KMS-11 (cell line): ENCODE results near the gene CFAP410.
"Not testable (repeated sequence)": the region's sequence is repeated elsewhere in the genome, so short reads cannot be mapped to it uniquely, and the experiment has no call there.

Source experiments
- H2AFZ ChIP-seq: fragments of 200-600 bp; sonication (generic); 2 replicates; pipeline ENCODE4 v1.6.1; 2016; ENCODE audit warnings: antibody characterized with exemption, mixed run types, low read depth
- H3K27ac ChIP-seq: fragments of 200-600 bp; sonication (generic); 2 replicates; pipeline ENCODE4 v1.6.1; 2016; ENCODE audit warnings: mild to moderate bottlenecking, mixed run types
- H3K27me3 ChIP-seq: fragments of 200-600 bp; sonication (generic); 2 replicates; pipeline ENCODE4 v1.6.1; 2017; ENCODE audit warnings: mild to moderate bottlenecking, low read depth, mixed run types, moderate library complexity; ENCODE audit not compliant: insufficient read depth
- H3K36me3 ChIP-seq: fragments of 200-600 bp; sonication (generic); 2 replicates; pipeline ENCODE4 v1.6.1; 2017; ENCODE audit warnings: mild to moderate bottlenecking, mixed run types; ENCODE audit not compliant: insufficient read depth
- H3K4me1 ChIP-seq: fragments of 200-600 bp; sonication (generic); 2 replicates; pipeline ENCODE4 v1.6.1; 2016; ENCODE audit warnings: mild to moderate bottlenecking, low read depth, mixed run types; ENCODE audit not compliant: poor library complexity, severe bottlenecking
- H3K4me2 ChIP-seq: fragments of 200-600 bp; sonication (generic); 2 replicates; pipeline ENCODE4 v1.7.0; 2016; ENCODE audit warnings: mild to moderate bottlenecking, mixed run types
- H3K4me3 ChIP-seq: fragments of 200-600 bp; sonication (generic); IDR thresholded peaks from 2 replicates; pipeline ENCODE4 v1.6.1; 2017; ENCODE audit warnings: low read depth, low read length, mixed read lengths; ENCODE audit not compliant: insufficient read depth
- H3K79me2 ChIP-seq: fragments of 200-600 bp; sonication (generic); 2 replicates; pipeline ENCODE4 v1.6.1; 2016; ENCODE audit warnings: low read depth, mixed run types; ENCODE audit not compliant: insufficient read depth
- H3K9ac ChIP-seq: fragments of 200-600 bp; sonication (generic); 2 replicates; pipeline ENCODE4 v1.6.1; 2016; ENCODE audit warnings: mild to moderate bottlenecking, mixed run types
- H4K20me1 ChIP-seq: fragments of 200-600 bp; sonication (generic); 2 replicates; pipeline ENCODE4 v1.6.1; 2016; ENCODE audit warnings: mild to moderate bottlenecking, mixed run types; ENCODE audit not compliant: insufficient read depth
- CTCF ChIP-seq: fragments of 200-600 bp; sonication (generic); conservative IDR thresholded peaks from 2 replicates; pipeline ENCODE4 v1.6.1; 2017; ENCODE audit warnings: low read depth, mild to moderate bottlenecking, antibody characterized with exemption, low read length, moderate library complexity, mixed read lengths

CFAP410 gene

GRCh38 chr21:44347911-44348451 is 8.8 kb upstream of the CFAP410 start:
- H3K4me2 ChIP-seq: no peak overlapping the region
- H4K20me1 ChIP-seq: no peaks in the 10 kb centered on the region
- H3K4me1 ChIP-seq: no peaks in the 10 kb centered on the region
- H3K79me2 ChIP-seq: no peaks in the 10 kb centered on the region
- H3K36me3 ChIP-seq: no peaks in the 10 kb centered on the region
- H3K27me3 ChIP-seq: peaks cover 75% of the 10 kb centered on the region
- H3K4me3 ChIP-seq: no peak overlapping the region
- no peak overlapping the region for H2AFZ ChIP-seq
- no peak overlapping the region for H3K27ac ChIP-seq
- no peak for TF ChIP-seq CTCF
- H3K9ac ChIP-seq: no peak overlapping the region

GRCh38 chr21:44345495-44345894 is 6.3 kb upstream of the CFAP410 start:
- no peak overlapping the region for H2AFZ ChIP-seq
- H3K4me3 ChIP-seq: no peak overlapping the region
- no peaks in the 10 kb centered on the region for H4K20me1 ChIP-seq
- H3K27ac ChIP-seq: no peak overlapping the region
- H3K79me2 ChIP-seq: no peaks in the 10 kb centered on the region
- no peak overlapping the region for H3K9ac ChIP-seq
- H3K4me2 ChIP-seq: no peak overlapping the region
- peaks cover 2% of the 10 kb centered on the region for H3K4me1 ChIP-seq
- no peak for TF ChIP-seq CTCF
- no peaks in the 10 kb centered on the region for H3K36me3 ChIP-seq
- H3K27me3 ChIP-seq: peaks cover 65% of the 10 kb centered on the region; the same call in 1 of the 2 replicates

GRCh38 chr21:44344541-44345183 is 5.5 kb upstream of the CFAP410 start:
- no peaks in the 10 kb centered on the region for H4K20me1 ChIP-seq
- no peaks in the 10 kb centered on the region for H3K36me3 ChIP-seq
- H3K9ac ChIP-seq: no peak overlapping the region
- H3K4me1 ChIP-seq: peaks cover 9% of the 10 kb centered on the region
- no peak overlapping the region for H3K4me3 ChIP-seq
- H2AFZ ChIP-seq: no peak overlapping the region
- H3K79me2 ChIP-seq: no peaks in the 10 kb centered on the region
- no peak for TF ChIP-seq CTCF
- no peak overlapping the region for H3K4me2 ChIP-seq
- H3K27me3 ChIP-seq: peaks cover 65% of the 10 kb centered on the region; the same call in 1 of the 2 replicates
- no peak overlapping the region for H3K27ac ChIP-seq

GRCh38 chr21:44342981-44343380 is 3.8 kb upstream of the CFAP410 start:
- not testable (repeated sequence) for H3K9ac ChIP-seq, H4K20me1 ChIP-seq, H2AFZ ChIP-seq, H3K4me3 ChIP-seq, H3K27ac ChIP-seq, H3K4me2 ChIP-seq, H3K79me2 ChIP-seq, H3K36me3 ChIP-seq
- Histone ChIP-seq H3K27me3 (peaks cover 54% of the 10 kb centered on the region; the same call in 1 of the 2 replicates), H3K4me1 (peaks cover 14% of the 10 kb centered on the region)

GRCh38 chr21:44341726-44342458 is 2.7 kb upstream of the CFAP410 start:
- H3K36me3 ChIP-seq, H4K20me1 ChIP-seq, H3K79me2 ChIP-seq, H3K9ac ChIP-seq, H3K27ac ChIP-seq, H3K4me2 ChIP-seq, H3K4me3 ChIP-seq, H2AFZ ChIP-seq: not testable (repeated sequence)
- Histone ChIP-seq H3K4me1 (peaks cover 17% of the 10 kb centered on the region), H3K27me3 (peaks cover 44% of the 10 kb centered on the region; the same call in 1 of the 2 replicates)
